Ramos (cell line): Measurements from ENCODE around the gene LRRC45.

Experiments used
- in situ Hi-C: fragments of 300-500 bp; cut with MboI; formaldehyde crosslinking; loops from one replicate; pipeline ENCODE4 v1.14.3; 2022; ENCODE audit warnings: low sequenced_read_pairs; ENCODE audit not compliant: unreplicated experiment

The LRRC45 gene

GRCh38 chr17:81993729-81994592 lies 29.1 kb upstream of the LRRC45 start:
- in situ Hi-C loops: no loop called here

- in situ Hi-C loops: no loop called here
These were observed 28.3 kb upstream of the LRRC45 start for GRCh38 chr17:81994593-81995462.

- in situ Hi-C loops: no loop called here
These were observed 27.5 kb upstream of the LRRC45 start for GRCh38 chr17:81995463-81996231.

GRCh38 chr17:81996232-81996756 lies 26.8 kb upstream of the LRRC45 start:
- in situ Hi-C loops: no loop called here

- in situ Hi-C loops: no loop called here
These were observed 26.2 kb upstream of the LRRC45 start for GRCh38 chr17:81996757-81997441.

- in situ Hi-C loops: no loop called here
These were observed 24.9 kb upstream of the LRRC45 start for GRCh38 chr17:81998212-81998611.

- in situ Hi-C loops: no loop called here
These were observed 24.2 kb upstream of the LRRC45 start for GRCh38 chr17:81998691-81999438.

GRCh38 chr17:81999587-81999975 lies 23.5 kb upstream of the LRRC45 start:
- in situ Hi-C loops: no loop called here

GRCh38 chr17:81999976-82000802 lies 22.9 kb upstream of the LRRC45 start:
- in situ Hi-C loops: no loop called here

- in situ Hi-C loops: no loop called here
These were observed 22.1 kb upstream of the LRRC45 start for GRCh38 chr17:82000803-82001570.

GRCh38 chr17:82001571-82002056 lies 21.5 kb upstream of the LRRC45 start:
- in situ Hi-C loops: no loop called here

- in situ Hi-C loops: no loop called here
These were observed 19.4 kb upstream of the LRRC45 start for GRCh38 chr17:82003411-82004381.

- in situ Hi-C loops: no loop called here
These were observed 18.3 kb upstream of the LRRC45 start for GRCh38 chr17:82004517-82005455.

GRCh38 chr17:82005701-82006348 lies 17.3 kb upstream of the LRRC45 start:
- in situ Hi-C loops: no loop called here
